ENCODE data around the gene PLGRKT.

GRCh38 chr9:5440426-5440825 is 2.7 kb upstream of the PLGRKT start:
- no peak for TF ChIP-seq CTCF (IDR thresholded peaks at IDR 0.05; ENCODE audit: insufficient read depth, low read length, poor library complexity, severe bottlenecking)
- TF ChIP-seq EZH2phosphoT487 (conservative IDR thresholded peaks at IDR 0.05; ENCODE audit: low read length), result no peak
